ENCODE measurements around the gene DDRGK1.
"Not testable (repeated sequence)": the region's sequence is repeated elsewhere in the genome, so short reads cannot be mapped to it uniquely, and the experiment has no call there.

The DDRGK1 gene

DNA sequence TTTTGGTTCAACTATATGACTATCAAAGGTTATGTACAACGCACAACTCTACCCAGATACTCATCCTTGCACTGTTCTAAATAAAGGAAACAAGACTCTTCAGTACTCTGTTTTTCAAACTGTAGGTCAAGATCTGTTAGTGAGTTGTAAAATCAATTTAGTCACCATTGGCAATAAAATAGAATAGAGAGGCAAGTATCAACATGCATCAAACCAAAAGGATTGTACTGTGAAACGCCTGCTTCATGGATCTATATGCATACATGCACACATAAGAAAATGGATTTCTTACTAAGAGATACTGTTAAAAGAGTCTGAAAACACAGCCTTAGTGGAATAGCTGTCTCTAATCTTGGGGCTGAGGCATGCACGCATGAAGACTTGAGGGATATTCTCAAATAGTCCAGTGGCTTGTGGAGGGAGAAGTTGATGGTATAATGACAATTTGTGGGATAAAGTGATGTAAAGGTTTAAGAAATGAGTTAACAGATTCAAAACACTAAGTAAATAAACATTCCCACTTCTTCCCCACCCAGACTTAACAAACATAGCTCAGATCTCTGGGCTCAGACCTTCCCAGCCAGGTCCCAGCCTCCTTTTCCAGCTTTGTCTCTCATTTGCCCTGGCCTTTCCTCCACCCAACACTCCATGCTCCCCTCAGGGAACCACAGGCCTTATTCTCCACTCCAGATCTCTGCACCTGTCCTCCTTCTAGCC, 20.4 kb downstream of the DDRGK1 start:
- DNase-seq (ENCODE audit: low spot score) (no peak), FAIRE-seq (no peak)

DNA sequence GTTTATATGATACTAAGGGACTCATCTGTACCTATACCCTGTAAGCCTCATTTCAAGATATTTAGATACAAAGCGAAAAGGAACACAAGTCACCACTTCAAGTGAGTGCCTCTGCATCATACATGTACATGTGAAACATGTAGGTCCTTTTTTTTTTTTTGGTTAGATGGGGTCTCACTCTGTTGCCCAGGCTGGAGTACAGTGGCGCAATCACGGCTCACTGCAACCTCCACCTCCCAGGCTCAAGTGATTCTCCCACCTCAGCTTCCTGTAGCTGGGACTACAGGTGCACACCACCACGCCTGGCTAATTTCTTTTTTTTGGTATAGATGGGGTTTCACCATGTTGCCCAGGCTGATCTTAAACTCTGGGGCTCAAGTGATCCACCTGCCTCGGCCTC, 22.1 kb downstream of the DDRGK1 start:
- FAIRE-seq; DNase-seq (ENCODE audit: low spot score): not testable (repeated sequence)

DNA sequence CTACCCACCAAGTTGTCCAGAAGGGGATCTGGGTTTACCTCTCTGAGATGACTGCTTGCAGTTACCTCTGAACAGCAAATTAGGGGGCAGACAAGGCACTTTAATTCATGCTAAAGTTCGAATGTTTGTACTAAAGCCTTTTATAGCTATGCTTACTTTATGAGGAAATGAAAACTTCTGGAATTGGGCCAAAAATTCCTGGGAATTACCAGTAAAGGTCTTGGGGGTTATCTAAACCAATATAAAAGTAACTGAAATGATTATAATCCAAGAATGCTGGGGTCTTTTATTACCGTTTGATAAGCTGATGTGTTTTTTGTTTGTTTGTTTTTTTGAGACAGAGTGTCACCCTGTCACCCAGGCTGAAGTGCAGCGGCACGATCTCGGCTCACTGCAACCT, 23.2 kb downstream of the DDRGK1 start:
- DNase-seq (ENCODE audit: low spot score) (no peak), FAIRE-seq (no peak)

DNA sequence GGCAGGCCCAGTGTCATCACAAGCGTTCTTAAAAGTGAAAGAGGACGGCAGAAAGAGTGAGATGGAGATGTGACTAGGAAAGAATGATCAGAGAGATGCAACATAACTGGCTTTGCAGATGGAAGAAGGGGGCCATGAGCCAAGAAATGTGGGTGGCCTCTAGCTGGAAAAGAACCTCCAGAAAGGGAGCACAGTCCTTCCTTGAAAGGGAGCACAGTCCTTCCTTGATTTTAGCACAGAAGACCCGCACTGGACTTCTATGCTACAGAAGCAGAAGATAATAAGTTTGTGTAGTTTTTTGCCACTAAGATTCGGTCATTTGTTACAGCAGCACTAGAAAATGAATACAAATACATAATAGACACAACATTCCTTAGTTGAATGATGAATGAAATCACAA, 24.2 kb downstream of the DDRGK1 start:
- no peak for FAIRE-seq
- DNase-seq (ENCODE audit: low spot score): no peak

DNA sequence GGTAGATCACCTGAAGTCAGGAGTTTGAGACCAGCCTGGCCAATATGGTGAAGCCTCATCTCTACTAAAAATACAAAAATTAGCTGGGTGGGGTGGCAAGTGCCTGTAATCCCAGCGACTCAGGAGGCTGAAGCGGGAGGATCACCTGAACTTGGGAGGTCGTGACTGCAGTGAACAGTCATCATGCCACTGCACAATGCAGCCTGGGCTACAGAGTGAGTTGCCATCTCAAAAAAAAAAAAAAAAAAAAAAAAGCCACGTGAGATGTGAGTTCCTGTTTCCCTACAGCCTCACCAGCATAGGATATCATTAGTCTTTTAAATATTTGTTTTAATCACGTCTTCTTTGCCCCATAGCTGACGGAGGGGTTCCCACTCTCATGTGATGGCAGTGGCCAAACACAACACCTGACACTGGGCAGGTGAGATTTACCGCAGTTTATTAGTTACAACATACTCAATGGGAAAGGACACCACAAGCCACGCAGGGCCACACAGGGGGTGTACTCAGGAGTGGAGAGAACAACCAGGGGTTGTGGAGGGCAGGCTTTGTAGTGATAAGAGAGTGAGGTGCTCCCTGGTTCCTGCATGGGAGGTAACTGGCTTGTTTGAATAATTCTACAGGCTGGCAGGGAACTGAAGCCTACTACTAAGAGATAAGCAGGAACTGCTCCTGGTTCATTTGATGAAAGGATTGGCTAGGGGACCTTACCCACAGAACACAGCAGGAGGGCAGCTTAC, 26.6 kb downstream of the DDRGK1 start:
- no peak for DNase-seq (ENCODE audit: low spot score)
- FAIRE-seq: no peak

DNA sequence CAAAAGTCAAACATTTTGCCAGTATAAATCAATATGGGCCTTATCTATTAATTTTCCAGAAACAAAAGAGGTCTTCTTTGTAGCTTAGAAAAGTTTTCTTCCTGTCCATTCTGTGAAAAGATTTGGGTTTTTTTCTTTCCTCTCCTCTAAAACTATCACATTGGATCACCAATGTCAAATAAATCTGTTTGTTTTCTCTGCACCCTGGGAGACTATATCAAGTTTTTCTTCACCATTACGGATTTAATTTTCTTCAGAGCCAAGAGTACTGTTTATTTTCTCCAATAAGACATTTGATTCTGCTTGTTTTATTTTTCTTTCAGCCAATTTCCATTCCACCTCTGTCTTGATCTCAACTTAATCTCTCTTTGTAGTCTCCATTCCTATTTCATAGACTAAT, 29.2 kb downstream of the DDRGK1 start:
- no peak for FAIRE-seq
- DNase-seq (ENCODE audit: low spot score): no peak

DNA sequence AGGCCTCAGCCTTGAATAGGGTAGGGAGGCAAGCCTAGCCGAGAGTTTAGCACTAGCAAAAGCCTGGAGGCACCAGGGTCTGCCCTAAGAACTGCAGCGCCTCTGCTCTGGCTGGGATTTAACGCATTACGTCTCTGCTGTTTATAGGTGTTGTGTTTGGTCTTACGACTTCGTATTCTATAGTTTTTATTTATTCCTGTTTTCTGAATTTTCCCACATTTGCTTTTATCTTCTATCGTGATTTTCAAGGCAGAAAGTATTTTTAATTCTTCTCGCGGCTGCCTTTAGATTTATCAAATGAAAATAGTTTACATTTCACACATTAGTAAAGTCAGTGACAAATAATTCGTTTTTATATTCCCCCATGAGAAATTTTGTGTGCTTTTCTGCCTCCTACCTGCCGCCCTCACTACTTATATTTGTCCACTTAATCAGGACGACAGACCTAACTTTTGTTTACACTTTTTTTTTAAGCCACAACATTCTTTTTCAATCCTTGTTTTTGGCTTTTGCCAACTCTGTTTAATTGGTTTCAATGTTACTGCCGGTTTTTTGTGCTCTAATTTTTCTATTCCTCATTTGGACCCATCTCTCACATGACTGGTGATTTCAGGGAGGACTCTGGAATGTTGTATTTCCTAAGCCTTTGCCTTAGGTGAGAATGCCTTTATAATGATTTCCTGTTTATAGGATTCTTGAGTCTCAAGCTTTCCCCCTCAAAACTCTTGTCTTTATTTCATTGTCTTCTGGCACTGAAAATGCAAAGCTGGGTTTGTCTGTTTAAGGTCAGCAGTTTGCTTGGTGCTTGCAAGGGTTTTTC, 29.8 kb downstream of the DDRGK1 start:
- FAIRE-seq: no peak
- DNase-seq (ENCODE audit: low spot score): no peak

DNA sequence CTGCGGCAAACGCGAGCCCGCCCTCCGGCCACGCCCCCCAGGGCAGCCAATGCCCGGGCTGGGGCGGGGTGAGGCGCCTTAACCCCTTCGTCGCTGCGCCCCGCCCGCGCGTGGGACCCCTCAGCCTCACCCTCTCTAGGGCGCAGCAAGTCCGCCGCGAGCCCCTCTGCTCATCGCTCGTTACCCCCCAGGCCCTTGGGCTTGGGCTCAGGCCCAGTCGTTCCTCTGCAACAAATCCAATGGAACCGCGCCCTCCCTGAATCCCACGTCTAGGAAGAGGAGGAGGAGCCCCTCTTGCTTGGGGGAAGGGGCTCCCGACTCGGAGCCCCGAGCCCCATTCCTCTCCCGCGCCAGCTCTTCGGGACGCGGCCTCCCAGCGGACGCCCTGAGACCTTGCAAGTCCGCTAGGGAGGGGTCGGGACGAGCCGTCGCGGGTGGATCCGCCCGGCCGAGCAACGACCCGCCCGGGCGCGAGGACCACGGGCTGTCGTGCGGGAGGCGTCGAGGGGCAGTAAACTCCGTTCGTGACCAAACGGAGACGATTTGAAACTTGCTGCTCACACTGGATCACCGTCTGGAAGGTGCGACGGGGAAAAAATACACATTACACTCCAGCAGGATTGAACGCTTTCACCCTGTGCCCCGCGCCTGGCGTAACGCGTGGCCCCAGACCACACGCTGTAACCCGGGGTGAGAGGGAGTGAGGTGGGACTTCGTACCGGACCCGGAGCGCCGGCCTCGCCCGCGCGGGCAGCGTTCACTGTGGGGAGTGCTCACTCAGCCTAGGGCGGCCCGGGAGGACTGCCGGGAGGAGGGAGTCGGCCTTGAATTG, 30.7 kb downstream of the DDRGK1 start:
- peak; percentile 98 for DNase-seq (ENCODE audit: low spot score)
- no peak for FAIRE-seq

DNA sequence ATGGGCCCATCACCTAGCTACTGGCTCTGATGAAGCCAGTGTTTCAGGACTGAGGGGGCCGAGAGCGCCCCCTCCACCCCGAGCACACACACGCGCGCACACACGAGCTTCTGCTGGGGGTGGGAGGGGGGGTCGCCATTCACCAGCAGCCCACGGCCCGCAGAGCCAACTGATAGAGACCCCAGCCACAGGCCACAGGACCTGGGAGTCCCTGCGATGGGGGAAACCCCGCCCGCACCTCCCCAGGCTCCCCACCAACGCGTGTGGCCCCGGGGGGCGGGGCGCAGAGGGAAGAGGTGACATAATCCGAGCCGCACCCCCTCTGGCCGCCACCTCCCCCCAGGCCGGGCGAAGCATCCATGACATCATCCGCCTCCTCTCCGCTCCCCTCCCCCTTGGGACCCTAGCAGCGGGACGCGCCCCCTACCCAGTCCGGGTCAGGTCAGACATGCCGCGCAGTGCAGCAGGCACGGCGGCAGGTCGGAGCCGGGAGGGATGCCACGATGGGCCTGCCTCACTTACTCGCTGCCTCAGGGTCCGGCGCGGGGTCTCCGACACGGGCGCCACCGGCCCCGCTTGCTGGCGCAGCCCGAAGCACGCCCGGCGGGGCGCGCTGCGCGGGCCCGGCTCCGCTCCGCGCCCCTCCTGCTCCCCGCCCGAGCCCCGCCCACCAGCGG, 31.4 kb downstream of the DDRGK1 start, which contains the start of gene LZTS3:
LZTS3 (minus strand) TSS at position 617 of the 677 bp plus-strand sequence. CDS start 6,386 bp downstream, outside the sequence.
- DNase-seq (ENCODE audit: low spot score): peak; percentile 84
- peak; percentile 90 for FAIRE-seq

DNA sequence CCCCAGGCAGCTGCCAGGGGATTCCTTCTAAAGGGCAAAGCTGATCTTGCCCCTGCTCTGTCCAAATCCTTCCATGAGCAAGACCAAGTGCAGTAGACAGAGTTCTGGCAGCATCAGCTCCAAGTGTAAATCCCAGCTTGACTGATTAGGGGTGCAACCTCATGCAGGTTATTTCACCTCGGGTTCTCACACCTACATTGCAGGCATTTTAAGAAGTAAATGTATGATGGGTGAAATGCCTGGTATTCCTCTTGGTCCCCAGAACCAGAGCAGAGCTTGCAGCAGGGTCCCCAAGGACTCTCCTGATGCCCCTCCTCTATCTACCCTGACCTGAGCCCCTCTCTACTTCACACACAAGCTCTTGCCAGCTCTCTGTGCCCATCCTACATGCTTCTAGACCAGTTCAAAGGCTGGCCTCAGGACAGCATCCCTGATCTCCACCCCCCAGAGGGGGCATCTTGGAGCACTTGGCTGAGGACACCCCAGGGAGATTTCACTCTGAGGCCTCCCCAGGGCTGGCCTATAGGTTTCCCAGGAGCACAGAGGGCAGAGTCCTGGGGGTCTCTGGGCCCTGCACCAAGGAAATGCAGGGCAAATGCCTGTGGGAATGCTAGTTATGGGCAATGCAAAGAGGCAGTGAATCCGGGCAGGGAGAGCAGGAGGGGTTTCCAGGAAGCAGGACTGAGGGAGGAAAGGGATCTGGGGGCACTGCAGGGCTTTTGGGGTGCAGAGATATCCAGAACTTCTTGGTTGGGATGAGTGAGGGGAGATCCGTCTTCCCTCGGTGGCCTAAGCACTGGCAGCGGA, 32.2 kb downstream of the DDRGK1 start:
- DNase-seq (ENCODE audit: low spot score) (no peak), FAIRE-seq (no peak)

DNA sequence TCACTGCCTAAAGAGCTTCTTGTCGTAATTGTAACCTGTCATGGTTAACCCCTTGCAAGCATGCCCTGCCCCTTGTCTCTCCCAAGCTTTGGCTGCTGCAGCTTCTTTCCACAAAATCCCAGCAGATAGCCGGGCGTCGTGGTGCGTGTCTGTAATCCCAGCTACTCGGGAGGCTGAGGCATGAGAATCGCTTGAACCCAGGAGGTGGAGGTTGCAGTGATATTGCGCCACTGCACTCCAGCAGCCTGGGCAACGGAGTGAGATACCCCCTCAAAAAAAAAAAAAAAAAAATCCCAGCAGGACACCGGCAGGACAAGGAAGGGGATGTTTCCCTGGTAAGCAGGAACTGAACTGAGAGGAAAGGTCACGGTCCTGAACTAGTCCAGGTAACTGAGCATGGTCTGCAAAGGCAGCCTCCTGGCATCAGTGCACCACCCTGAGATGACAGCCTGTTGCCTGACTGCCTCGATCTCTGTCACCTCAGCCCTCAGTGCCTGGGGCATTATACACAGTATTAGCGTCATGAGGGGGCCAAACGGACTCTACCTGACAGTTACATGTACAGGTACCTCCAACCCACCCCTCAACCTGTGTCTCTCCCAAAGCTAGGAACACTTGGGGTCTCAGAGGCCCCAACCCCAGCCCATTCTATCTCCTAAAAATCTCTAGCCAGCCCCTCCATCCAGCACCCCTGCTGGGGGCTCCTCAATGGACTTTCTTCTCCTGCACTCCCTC, 32.9 kb downstream of the DDRGK1 start:
- DNase-seq (ENCODE audit: low spot score) (no peak), FAIRE-seq (no peak)

DNA sequence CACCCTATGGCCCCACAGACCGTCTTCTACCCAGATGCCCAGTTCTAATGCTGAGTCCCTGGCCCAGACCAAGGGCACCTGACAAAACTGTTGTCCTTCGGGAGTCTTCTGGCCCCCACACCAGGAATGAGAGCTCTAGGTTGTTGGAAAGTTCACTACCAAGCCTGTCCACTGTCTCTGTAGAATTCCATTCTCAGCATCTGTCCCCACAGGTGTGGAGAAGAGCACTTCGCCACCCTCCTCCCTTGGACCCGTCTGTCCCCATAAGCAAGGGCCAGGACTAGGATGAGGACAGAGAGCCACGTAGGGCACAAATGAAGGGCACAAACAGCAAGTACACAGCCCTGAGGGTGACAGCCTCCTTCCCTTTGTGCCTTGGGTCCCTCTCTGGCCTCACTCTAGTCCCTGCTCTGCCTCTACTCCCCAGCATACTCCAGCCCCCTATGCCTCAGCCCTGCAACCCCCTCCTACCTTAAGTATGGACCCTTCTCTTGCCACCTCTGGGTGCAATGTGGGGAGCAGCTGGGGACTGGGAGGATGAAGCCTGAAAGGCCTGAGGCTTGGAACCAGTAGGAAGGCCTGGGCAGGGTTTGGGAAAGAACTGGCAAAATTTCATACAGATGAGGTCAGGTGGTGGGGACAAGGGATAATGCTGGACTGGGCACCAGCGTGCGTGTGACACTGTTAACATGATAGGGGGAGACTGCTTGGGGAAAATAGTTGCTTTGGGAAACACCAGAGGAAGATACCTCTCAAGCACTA, 35.5 kb downstream of the DDRGK1 start:
- DNase-seq (ENCODE audit: low spot score): no peak
- no peak for FAIRE-seq

DNA sequence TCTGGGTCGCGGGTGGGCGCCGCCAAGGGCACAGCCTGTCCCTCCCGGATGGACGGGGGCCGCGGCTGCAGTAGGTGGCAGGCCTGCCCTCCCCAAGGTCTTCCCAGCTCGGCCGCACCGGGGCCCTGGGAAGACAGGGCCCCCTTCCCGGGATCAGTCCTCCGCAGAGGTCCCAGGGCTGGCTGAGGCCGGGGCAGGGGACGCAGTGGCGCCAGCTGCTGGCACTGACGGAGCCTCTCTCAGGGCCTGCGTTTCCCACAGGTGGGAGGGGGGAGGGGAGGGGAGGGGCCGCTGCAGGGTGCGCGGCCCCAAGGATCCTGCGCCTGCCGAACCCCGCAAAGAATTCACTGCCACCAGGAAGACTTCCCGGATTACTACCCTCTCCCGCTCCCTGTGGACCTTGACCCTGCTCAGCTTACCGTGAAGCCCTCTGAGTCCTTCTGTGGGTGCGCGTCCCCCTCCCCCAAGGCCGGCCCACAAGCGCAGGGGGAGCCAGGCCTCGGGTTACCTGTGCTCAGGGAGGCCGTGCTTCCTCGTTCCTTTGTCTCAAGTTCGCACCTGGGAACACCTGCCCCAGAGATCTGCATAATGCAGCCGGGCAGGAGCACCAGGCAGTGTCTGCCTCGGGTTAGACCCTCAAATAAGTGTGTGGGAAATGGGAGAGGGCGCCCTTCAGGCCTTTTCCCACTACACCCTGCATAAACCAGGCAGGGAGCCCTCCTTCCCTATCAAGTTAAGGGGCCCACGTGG, 36.2 kb downstream of the DDRGK1 start:
- FAIRE-seq: no peak
- no peak for DNase-seq (ENCODE audit: low spot score)

DNA sequence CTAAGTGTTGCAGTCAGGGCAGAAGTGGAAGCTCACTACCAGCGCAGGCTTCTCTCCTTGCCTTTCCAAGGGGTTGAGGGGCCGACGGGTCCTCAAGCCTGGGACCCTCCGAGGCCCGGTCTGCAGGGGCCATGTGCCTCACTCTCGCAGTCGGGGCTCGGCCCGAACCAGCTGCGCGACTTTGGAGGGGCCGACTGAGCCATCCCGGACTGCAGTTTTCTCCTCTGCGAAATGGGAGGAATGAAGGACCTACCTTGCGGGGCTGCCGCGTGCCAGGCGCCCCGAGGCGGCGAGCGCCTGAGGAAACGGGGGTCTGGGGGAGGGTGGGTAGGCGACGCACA, 36.8 kb downstream of the DDRGK1 start:
- FAIRE-seq: no peak
- DNase-seq (ENCODE audit: low spot score): no peak

DNA sequence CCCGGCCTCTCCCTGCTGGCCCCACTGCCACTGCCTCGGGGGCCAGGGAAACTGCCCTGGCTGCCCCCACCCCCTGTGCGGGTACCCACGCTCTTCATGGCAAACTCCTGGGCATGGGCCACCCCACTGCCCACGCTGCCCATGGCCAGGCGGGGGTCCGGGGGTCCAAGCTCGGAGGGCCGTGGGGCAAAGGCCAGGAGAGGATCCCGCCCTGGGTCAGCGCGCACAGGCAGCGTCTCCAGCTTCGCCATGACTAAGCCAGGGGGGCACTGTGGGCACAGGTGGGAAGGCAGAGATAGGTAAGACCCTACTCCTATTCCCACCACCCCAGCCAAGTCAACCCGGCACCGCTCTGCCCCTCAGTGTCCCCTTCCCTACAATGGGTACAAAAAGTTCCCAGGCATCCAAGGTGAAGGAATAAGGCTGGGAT, 37.6 kb downstream of the DDRGK1 start:
- FAIRE-seq: no peak

DNA sequence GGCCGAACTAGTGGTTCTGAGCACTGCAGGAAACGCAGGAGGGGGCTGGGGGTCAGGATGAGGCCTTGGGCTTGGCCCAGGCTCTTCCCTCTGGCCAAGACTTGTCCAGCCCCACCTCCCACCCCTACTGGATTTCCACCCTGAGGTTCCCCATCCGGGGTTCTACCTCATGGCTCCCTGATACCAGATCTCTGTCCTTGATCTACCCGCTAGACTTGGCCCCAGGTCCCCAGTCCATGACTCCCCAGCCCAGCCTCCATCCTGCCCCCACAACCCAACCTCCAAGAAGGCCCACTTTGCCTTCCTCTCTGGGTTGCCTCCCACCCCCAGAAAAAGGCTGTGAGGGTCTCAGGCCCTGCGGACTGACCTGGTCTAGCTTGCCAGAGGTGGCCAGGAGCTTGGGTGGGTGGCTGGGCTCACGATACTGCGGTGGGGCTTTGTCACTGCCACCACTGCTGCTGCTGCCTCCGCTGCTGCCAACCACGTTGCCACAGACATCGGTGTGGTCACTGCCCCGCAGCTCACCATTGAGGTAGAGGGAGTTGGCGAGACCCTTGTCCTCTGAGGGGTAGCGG, 38.1 kb downstream of the DDRGK1 start:
- FAIRE-seq (no peak), DNase-seq (ENCODE audit: low spot score) (no peak)

More for the DNA sequence above, 37.6 kb downstream of the DDRGK1 start:
- DNase-seq (ENCODE audit: low spot score): no peak
